Mammary epithelial cell (primary cell): ENCODE data around the gene BRD4.

ENCODE experiments used
- EZH2 ChIP-seq: IDR thresholded peaks from 2 replicates; pipeline ENCODE4 v1.6.1; 2012; ENCODE audit warnings: low read length, inconsistent platforms, borderline replicate concordance
- TF ChIP-seq, protein P1 (sequence below), 2 donors: IDR thresholded peaks in 1 of 2; conservative IDR thresholded peaks in 1 of 2; 2 replicates each; pipeline ENCODE4 v1.5.1; 2011 to 2012; ENCODE audit warnings: inconsistent platforms in 2 of 2, low read length in 2 of 2, mild to moderate bottlenecking in 2 of 2, control low read depth in 1 of 2, low read depth in 1 of 2; ENCODE audit not compliant: insufficient read depth in 1 of 2; ENCODE audit errors: extremely low read depth in 1 of 2

DNA sequence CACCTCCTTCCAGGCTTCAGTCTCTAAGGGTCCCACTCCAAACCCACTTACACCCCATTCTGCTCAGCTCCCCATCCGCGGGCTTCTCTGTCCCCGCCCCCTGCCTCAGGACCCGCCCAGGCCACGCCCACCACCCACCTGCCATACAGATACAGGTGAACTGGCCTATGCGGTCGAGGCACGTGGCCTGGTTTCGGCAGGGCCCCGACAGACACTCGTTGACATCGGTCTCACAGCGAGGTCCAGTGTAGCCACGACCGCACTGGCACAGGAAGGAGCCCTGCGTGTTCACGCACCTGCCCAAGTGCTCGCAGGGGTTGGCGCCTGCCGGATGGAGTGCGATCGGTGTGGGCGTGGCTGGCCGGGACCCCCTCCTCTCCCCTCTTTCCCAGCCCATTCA is 143.5 kb downstream of the BRD4 start:
- TF ChIP-seq, protein P1, sequence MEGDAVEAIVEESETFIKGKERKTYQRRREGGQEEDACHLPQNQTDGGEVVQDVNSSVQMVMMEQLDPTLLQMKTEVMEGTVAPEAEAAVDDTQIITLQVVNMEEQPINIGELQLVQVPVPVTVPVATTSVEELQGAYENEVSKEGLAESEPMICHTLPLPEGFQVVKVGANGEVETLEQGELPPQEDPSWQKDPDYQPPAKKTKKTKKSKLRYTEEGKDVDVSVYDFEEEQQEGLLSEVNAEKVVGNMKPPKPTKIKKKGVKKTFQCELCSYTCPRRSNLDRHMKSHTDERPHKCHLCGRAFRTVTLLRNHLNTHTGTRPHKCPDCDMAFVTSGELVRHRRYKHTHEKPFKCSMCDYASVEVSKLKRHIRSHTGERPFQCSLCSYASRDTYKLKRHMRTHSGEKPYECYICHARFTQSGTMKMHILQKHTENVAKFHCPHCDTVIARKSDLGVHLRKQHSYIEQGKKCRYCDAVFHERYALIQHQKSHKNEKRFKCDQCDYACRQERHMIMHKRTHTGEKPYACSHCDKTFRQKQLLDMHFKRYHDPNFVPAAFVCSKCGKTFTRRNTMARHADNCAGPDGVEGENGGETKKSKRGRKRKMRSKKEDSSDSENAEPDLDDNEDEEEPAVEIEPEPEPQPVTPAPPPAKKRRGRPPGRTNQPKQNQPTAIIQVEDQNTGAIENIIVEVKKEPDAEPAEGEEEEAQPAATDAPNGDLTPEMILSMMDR (conservative IDR thresholded peaks at IDR 0.05 in 1 of 2, IDR thresholded peaks at IDR 0.05 in 1 of 2; ENCODE audit: extremely low read depth in 1 of 2, insufficient read depth in 1 of 2, low read depth in 1 of 2, low read length in 2 of 2), result no peak
- TF ChIP-seq EZH2, result no peak
